SK-N-MC (cell line): ENCODE measurements around the gene ANKMY1.

Experiments
- DNase-seq: peaks from one replicate; pipeline ENCODE4 v3.0.0-alpha.2; 2011; ENCODE audit warnings: low read depth, low spot score
- H3K27ac ChIP-seq: fragments of 200-600 bp; sonication (generic); 2 replicates; pipeline ENCODE4 v1.5.1; 2016; ENCODE audit warnings: mixed run types
- H3K36me3 ChIP-seq: fragments of 200-600 bp; sonication (generic); 2 replicates; pipeline ENCODE4 v1.6.1; 2017; ENCODE audit warnings: antibody characterized with exemption, low read length, mixed read lengths; ENCODE audit not compliant: insufficient read depth
- H3K4me3 ChIP-seq: fragments of 200-600 bp; sonication (generic); 2 replicates; pipeline ENCODE4 v1.5.1; 2016
- H3K9ac ChIP-seq: fragments of 200-600 bp; sonication (generic); 2 replicates; pipeline ENCODE4 v1.8.0; 2017; ENCODE audit warnings: mixed run types, mixed read lengths; ENCODE audit not compliant: insufficient read length
- H3K9me3 ChIP-seq: fragments of 200-600 bp; sonication (generic); 2 replicates; pipeline ENCODE4 v1.6.1; 2017; ENCODE audit warnings: low read depth, mild to moderate bottlenecking, antibody characterized with exemption, low read length, moderate library complexity, mixed read lengths
- EZH2 ChIP-seq: fragments of 200-600 bp; sonication (generic); IDR thresholded peaks from one replicate; pipeline ENCODE4 v1.6.1; 2017; ENCODE audit warnings: antibody characterized with exemption
- FOXP2 ChIP-seq: optimal IDR thresholded peaks from 2 replicates; pipeline ENCODE3; 2011; ENCODE audit warnings: mild to moderate bottlenecking, moderate library complexity; ENCODE audit not compliant: insufficient read depth; ENCODE audit errors: extremely low read length, control extremely low read depth
- POLR2AphosphoS5 ChIP-seq: IDR thresholded peaks from 2 replicates; pipeline ENCODE4 v1.6.1; 2012; ENCODE audit warnings: mild to moderate bottlenecking, low read depth, low read length, borderline replicate concordance

Gene ANKMY1

GRCh38 chr2:240595381-240596079 lies 37.7 kb upstream of the ANKMY1 start:
- Histone ChIP-seq H3K9me3 (no peaks in the 10 kb centered on the region), H3K9ac (no peak overlapping the region), H3K36me3 (no peaks in the 10 kb centered on the region; the same call in 1 of the 2 replicates), H3K27ac (no peak overlapping the region), H3K4me3 (no peak overlapping the region)
- TF ChIP-seq EZH2 (no peak), FOXP2 (no peak), POLR2AphosphoS5 (no peak)
- no peak for DNase-seq

- Histone ChIP-seq H3K9me3 (no peaks in the 10 kb centered on the region), H3K36me3 (peaks cover 4% of the 10 kb centered on the region; the same call in 1 of the 2 replicates), H3K27ac (no peak overlapping the region), H3K9ac (no peak overlapping the region), H3K4me3 (no peak overlapping the region)
- TF ChIP-seq EZH2 (no peak), FOXP2 (no peak), POLR2AphosphoS5 (no peak)
- DNase-seq: no peak
These were observed 37.0 kb upstream of the ANKMY1 start for GRCh38 chr2:240594511-240595380.

GRCh38 chr2:240593703-240594451 lies 36.1 kb upstream of the ANKMY1 start:
- TF ChIP-seq FOXP2: no peak
- TF ChIP-seq POLR2AphosphoS5: no peak
- no peak for TF ChIP-seq EZH2
- H3K4me3 ChIP-seq: no peak overlapping the region
- H3K9ac ChIP-seq: no peak overlapping the region
- H3K36me3 ChIP-seq: peaks cover 5% of the 10 kb centered on the region; the same call in 1 of the 2 replicates
- no peak for DNase-seq
- H3K9me3 ChIP-seq: no peaks in the 10 kb centered on the region
- H3K27ac ChIP-seq: no peak overlapping the region

- peaks cover 5% of the 10 kb centered on the region; the same call in 1 of the 2 replicates for H3K36me3 ChIP-seq
- DNase-seq: no peak
- H3K9me3 ChIP-seq: no peaks in the 10 kb centered on the region
- TF ChIP-seq POLR2AphosphoS5 (no peak), FOXP2 (no peak), EZH2 (no peak)
- H3K27ac ChIP-seq: no peak overlapping the region
- no peak overlapping the region for H3K4me3 ChIP-seq
- no peak overlapping the region for H3K9ac ChIP-seq
These were observed 35.4 kb upstream of the ANKMY1 start for GRCh38 chr2:240593026-240593702.

- no peak for TF ChIP-seq FOXP2
- TF ChIP-seq EZH2: no peak
- no peak for TF ChIP-seq POLR2AphosphoS5
- Histone ChIP-seq H3K36me3 (peaks cover 5% of the 10 kb centered on the region; the same call in 1 of the 2 replicates), H3K9ac (no peak overlapping the region), H3K4me3 (no peak overlapping the region), H3K9me3 (no peaks in the 10 kb centered on the region), H3K27ac (no peak overlapping the region)
- DNase-seq: no peak
These were observed 34.0 kb upstream of the ANKMY1 start for GRCh38 chr2:240591784-240592183.

- Histone ChIP-seq H3K27ac (no peak overlapping the region), H3K9me3 (no peaks in the 10 kb centered on the region), H3K9ac (no peak overlapping the region), H3K4me3 (no peak overlapping the region), H3K36me3 (peaks cover 5% of the 10 kb centered on the region; the same call in 1 of the 2 replicates)
- DNase-seq: no peak
- TF ChIP-seq FOXP2 (no peak), POLR2AphosphoS5 (no peak), EZH2 (no peak)
These were observed 33.4 kb upstream of the ANKMY1 start for GRCh38 chr2:240591226-240591625.

- no peak for DNase-seq
- H3K9ac ChIP-seq: no peak overlapping the region
- no peak overlapping the region for H3K4me3 ChIP-seq
- no peaks in the 10 kb centered on the region for H3K9me3 ChIP-seq
- H3K27ac ChIP-seq: no peak overlapping the region
- H3K36me3 ChIP-seq: peaks cover 5% of the 10 kb centered on the region; the same call in 1 of the 2 replicates
- TF ChIP-seq POLR2AphosphoS5 (no peak), FOXP2 (no peak), EZH2 (no peak)
These were observed 32.9 kb upstream of the ANKMY1 start for GRCh38 chr2:240590681-240591111.

GRCh38 chr2:240589850-240590525 lies 32.2 kb upstream of the ANKMY1 start:
- peaks cover 5% of the 10 kb centered on the region; the same call in 1 of the 2 replicates for H3K36me3 ChIP-seq
- no peak overlapping the region for H3K9ac ChIP-seq
- DNase-seq: no peak
- H3K9me3 ChIP-seq: no peaks in the 10 kb centered on the region
- H3K4me3 ChIP-seq: no peak overlapping the region
- no peak for TF ChIP-seq EZH2
- no peak for TF ChIP-seq FOXP2
- TF ChIP-seq POLR2AphosphoS5: no peak
- no peak overlapping the region for H3K27ac ChIP-seq
